ENCODE results near the gene LNP1.

DNA sequence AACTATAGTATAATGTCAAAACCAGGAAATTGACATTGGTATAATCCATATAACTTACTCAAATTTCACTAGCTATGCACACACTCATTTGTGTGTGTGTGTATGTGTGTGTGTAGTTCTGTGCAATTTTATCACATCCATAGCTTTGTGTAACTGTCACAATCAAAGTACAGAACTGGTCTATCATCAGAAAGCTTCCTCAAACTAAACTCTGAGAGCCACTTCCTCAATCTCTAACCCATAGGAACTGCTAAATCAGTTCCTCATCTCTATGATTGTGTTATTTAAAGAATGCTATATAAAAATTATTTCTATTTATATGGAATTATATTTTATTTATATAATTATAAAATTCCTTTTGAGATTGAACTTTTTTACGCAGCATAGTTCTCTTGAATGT lies 18.1 kb downstream of the LNP1 start:
- TF ChIP-seq, protein P1, sequence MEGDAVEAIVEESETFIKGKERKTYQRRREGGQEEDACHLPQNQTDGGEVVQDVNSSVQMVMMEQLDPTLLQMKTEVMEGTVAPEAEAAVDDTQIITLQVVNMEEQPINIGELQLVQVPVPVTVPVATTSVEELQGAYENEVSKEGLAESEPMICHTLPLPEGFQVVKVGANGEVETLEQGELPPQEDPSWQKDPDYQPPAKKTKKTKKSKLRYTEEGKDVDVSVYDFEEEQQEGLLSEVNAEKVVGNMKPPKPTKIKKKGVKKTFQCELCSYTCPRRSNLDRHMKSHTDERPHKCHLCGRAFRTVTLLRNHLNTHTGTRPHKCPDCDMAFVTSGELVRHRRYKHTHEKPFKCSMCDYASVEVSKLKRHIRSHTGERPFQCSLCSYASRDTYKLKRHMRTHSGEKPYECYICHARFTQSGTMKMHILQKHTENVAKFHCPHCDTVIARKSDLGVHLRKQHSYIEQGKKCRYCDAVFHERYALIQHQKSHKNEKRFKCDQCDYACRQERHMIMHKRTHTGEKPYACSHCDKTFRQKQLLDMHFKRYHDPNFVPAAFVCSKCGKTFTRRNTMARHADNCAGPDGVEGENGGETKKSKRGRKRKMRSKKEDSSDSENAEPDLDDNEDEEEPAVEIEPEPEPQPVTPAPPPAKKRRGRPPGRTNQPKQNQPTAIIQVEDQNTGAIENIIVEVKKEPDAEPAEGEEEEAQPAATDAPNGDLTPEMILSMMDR (IDR thresholded peaks at IDR 0.05) = no peak
- TF ChIP-seq POLR2A (IDR thresholded peaks at IDR 0.05) = no peak
- TF ChIP-seq EP300 (IDR thresholded peaks at IDR 0.05) = no peak
- no peak for TF ChIP-seq POLR2AphosphoS5 (IDR thresholded peaks at IDR 0.05)
